DMS 273 (cell line): ENCODE data around the gene HIVEP3.
A peak's percentile ranks its signal among the peaks of the same experiment; 100 is the strongest.

Experiments used
- DNase-seq: peaks from one replicate; lab custom pipeline; 2025; ENCODE audit not compliant: unreplicated experiment; lab: John Stamatoyannopoulos, UW

The HIVEP3 gene

DNA sequence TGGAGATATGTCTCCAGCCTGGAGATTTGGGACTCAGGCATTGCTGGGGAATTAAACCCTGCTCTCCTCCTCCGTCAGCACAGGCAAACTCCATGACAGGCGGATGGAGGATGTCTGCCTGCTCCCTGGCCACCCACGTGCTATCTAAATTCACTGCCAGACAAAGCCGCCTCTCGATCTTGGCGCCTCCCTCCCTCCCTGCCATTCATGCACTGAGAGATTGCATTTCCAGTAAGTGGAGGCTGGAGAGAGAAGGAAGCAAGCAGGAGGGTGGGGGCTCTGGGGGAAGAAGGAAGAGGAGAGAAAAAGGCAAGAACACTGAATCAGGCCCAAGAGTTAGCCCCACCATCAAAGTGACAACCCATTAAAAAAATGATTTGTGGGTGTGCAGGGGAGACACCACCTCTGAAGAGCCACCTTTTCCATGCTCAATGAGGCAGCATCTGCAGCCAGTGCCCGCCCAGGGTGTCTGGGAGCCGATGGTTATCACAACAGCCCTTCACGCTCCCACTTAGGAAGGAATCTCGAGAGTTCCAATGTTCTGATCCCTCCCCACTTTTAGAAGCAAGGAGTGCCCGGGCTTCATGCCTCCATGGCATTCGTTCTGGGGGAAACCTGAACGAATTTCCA lies 183.0 kb downstream of the HIVEP3 start:
- DNase-seq = no peak

DNA sequence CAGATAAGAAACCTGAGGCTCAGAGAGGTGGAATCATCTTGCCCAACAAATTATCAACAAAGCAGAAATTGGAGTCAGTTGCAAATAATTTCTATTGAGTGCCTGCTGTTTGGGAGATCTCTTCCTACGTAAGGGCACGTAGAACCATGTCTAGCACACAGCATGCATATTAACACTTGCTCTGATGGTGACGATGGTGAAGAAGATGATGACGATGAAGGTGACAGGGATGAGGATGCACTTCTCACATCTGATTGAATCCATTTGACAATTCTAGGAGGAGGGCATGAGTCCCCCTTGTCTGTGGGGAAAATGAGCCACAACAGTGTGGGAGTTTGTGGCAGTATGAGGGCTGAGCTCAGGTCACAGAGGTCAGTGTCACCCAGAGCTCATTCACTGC lies 183.6 kb downstream of the HIVEP3 start:
- no peak for DNase-seq

DNA sequence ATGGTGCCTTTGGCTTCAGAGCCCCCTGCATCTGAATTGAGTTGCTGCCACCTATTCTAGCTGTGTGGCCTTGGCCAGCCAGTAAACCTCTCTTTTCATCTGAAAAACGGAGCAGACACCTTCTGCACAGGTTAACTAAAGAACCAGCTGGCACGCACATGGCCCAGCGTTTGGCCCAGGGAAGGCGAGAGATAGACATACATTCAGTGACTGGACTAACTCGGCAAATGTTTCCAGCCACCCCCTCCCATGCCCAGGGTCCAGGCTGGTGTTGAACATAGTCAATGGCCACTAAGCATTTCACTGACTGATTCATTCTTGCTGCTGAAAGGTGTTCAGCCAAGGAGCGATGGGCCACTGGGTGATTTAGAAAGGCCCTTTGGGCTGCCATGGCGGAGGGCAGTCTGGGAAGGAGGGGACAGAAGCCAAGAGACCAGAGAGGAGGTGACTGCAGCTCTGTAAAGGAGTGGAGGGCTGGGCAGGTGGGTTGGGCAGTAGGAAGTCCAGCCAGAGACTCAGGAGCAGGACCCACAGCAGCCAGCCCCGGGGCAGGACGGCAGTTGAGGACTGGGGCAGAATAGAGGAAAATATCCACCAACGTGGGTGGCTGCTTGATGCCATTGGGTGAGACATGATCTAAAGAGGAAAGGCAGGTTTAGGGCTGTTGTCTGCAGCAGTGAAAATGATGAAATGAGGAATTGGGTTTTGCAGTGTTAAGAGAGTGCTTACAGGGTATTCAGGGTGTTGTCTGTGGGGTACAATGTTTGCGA lies 184.3 kb downstream of the HIVEP3 start:
- no peak for DNase-seq

DNA sequence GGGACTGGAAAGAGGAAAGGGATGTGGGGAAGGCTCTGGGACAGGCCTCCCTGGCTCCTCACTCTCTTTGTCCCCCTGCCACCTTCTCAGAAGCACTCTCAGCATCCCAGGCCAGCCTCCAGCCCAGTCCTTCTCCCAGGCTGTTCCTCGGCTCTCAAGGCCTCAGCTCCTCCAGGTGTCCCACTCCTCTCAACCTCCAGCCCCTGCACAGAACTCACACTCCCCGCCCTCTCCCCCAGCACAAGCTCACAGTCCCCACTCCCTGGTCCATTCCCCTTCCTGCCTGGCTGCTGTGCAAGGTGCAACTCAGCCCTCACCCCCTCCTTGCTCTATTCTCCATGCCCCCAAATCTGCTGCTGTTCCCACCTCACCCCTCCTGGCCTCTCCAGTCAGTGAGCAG lies 185.0 kb downstream of the HIVEP3 start:
- no peak for DNase-seq

DNA sequence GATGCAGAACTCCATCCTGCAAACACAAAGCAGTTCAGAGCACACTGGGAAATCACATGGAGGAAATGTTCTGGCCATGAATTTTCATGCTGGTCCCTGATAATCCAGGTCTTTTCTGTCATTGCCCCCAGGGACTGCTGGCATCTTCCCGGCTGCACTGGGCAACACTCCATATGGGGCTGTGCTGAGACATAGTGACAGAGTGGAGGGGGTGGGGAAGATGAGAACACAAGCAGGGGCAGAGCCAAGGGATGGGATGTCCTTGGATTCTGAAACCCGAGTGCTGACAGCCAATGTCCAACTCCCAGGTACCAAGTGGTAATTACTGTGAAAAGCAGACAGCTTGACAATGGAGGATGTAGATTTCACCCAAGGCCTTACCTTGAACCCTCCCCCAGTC lies 185.7 kb downstream of the HIVEP3 start:
- no peak for DNase-seq

DNA sequence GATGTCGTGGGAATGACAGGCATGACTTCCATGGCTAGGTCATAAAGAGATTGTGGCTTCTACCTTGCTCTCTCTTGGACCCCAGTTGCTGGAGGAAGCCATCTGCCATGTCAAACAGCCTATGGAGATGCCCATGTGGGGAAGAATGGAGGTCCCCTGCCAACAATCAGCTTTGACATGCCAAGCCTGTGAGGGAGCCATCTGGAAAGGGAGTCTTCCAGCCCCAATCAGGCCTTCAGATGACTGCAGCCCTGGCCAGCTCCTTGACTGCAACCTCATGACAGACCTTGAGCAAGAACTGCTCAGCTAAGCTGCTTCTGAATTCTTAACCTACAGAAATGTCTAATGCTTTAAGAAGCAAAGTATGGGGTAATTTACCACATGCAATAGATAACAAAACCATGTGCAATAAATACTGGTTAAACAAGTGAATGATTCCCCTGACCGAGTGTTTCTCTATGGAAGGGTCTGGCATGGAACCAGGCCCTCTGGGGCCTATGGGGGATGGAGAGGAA lies 187.1 kb downstream of the HIVEP3 start:
- DNase-seq = peak; percentile 43

DNA sequence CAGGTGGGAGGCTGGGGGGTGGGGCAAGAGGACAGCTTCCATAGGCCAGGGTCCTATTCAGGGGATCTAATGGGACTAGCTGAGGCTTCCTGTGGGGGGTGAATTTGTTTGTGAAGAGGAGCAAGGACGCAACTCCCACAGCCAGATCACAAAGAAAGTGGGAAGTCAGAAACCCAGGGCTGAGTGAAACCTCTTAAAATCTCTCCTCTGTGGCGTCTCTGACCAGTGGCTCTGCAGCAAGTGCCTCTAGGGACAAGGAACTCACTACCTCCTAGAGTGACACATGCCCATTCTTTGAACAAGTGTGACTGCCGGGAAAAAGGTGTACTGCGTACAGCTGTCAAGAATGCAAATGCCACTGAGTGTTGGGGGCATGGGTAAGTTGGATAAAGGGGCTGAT lies 187.9 kb downstream of the HIVEP3 start:
- DNase-seq = no peak

DNA sequence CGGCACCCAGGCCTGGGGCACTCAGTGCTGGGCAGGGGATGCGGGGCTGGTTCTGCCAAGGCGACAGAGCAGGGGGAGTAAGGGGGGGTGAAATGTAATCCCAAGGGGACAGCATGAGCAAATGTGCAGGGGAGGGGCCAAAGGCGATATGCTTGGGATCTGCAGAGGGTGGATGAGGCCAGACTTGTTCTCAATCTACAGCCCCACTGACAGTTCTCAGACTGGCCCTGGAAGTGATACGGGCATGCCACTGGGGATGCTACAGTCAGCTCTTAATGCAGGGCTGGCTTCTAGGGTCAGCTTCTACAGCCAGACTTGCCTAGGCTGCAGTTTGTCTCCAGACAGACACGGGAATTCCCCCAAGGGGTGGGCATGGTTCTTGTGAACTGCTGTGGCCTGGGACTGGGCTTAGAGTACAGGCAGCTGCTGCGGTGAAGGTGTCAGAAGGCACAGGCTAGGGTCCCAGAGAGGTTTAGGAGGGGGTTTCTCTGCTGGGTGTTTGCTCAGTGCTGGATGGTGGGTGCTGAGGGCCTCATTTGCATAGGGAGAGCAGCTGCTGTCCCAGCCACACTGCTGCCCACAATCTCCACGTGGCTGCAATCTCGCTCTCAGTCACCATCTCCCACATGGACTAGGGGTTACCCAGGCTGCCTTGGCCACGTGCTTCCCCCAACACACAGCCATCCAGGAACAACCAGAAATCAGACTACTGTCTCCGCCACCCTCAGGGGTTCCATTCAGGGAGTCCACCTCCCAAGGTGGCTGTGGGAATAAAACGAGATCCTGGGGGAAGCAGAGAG lies 190.1 kb downstream of the HIVEP3 start:
- peak; percentile 48 for DNase-seq

DNA sequence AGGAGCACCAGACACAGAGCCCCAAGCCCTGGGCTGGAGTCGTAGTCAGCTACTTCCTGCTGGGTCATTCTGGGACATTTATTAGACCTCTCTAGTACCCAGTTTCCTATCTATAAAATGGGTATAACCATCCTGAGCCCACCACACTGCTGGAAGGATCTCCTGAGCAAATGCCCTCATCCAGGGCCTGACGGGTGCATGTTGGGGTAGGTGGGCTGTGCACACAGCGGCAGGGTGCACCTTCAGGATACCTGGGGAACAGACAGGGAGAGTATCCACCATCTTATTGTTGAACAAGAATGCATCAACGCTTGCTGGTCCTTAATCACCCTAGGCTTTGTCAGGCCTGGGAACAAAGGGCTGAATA lies 191.0 kb downstream of the HIVEP3 start:
- no peak for DNase-seq

DNA sequence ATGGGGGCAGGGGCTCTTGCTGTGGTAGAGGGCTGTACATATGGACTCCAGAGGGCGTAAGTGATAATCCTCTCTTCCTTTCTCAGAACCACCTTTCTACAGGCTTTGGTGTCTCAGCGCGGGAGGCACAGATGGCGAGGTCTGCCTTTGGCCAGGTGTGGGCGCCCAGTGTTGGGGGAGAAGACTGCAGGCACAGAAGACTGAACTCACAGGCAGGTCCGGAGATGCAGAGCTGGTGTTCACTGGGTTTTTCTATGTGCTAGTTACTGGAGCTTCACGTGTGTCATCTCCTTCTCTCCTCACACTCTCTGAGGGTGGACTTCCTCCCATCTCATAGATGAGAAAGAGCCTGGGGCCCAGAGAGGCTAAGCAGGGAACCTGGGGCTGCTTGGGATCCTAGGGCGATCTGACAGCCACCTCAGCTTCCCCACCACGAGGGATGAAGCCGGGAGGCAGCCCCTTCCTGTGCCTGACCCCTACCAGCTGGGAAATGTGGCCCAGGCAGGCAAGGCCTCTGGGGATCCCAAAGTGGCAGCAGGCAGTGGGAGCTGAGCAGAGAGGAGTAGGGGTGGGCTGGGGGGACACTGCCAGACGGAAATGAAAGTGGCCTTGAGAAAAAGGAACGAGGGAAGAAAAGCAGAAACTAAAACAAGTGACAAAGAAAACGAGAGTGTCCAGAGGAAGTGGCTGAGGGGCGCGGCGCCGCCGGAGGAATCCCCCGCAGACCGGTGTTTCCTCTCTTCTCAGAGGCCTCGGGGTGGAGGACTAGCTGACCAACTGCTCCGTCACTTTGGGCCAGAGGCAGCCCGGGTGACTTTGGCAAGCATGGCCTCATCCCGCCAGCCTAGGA lies 191.6 kb downstream of the HIVEP3 start:
- DNase-seq = peak; percentile 90

DNA sequence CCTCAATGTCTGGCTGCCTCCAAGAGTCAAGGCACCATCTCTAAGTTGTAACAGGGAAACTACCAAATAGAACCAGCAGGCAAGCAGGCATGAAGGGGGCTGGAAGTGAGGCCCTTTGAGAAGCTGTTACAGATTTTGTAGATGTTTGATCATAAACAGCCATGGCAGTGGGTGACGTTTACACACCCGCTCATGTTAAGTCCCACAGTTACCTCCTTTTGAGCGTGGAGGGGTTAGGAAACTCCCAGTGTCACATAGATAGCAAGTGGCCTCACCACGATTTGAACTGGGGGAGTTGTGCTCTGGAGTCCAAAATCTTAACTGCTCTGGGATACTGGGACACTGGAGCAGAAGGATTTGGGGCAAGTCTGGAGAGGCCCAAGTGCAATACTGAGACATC lies 192.4 kb downstream of the HIVEP3 start:
- no peak for DNase-seq

DNA sequence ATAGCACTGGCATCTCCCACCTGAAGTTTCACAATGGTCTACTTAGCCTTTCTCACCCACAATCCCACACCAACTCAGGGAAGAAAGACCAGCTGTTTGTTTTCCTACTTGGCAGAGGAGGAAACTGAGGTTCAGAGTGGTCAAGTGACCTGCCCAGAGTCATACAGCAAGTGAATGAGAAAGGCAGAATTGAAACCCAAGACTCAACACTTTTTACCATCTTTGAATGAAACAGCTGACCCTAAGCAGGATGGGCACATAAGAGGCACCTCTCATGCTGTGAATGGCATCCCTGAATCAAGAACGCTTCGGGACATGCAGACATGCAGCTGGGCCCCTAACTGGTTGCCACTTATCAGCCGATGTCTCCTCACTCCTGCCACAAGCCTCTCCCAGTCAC lies 193.8 kb downstream of the HIVEP3 start:
- no peak for DNase-seq

DNA sequence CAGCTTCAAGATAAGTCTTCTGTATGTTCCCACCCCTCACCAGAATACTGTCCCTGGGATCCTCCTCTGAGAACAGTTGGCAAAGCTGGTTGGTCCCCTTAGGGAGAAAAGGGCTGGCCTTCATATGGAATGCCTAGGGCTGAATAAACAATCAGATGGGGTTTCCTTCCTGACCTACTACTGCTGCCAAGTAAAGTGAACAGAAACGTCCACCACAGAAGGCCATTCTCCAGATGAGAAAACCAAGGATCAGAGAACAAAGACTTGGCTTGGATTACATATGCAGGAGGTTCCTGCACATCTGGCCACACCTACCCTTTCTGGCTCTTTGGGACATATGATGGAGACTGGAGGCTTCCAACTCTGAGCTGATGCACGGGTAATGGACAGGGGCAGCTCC lies 194.5 kb downstream of the HIVEP3 start:
- DNase-seq = no peak

DNA sequence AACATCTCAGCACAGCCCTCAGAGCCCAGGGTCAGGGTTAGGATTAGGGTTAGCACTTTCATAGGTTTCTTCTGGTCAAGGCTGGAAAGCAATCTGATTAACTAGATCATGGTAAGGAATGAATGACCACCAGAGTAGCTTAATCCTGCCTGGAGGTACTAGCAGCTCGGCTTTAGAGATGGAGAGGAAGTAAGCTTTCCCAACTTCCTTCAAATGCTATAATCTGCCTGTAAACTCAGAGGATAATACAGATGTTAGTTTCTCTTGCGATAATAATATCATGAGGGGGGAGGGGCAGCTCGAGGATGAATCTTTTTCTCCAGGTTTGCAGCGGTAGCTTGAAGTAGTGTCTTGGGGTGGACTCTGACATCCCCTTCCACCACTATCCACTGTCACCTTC lies 194.9 kb downstream of the HIVEP3 start:
- DNase-seq = no peak

DNA sequence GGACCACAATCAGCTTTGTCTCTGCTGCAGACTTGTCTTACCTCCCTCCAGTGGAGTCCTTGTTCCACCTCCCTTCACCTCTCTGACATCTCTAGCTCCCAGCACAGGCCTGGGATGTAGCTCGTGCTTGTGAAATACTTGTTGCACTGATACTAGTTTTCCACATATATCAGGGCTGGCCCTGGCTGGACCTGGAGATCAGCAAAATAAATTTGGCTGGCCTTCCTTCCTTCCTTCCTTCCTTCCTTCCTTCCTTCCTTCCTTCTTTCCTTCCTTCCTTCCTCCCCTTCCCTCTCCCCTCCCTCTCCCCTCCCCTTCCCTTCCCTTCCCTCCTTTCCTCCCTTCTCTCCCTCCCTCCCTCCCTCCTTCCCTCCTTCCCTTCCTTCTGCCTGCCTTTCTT lies 196.5 kb downstream of the HIVEP3 start:
- DNase-seq = no peak

DNA sequence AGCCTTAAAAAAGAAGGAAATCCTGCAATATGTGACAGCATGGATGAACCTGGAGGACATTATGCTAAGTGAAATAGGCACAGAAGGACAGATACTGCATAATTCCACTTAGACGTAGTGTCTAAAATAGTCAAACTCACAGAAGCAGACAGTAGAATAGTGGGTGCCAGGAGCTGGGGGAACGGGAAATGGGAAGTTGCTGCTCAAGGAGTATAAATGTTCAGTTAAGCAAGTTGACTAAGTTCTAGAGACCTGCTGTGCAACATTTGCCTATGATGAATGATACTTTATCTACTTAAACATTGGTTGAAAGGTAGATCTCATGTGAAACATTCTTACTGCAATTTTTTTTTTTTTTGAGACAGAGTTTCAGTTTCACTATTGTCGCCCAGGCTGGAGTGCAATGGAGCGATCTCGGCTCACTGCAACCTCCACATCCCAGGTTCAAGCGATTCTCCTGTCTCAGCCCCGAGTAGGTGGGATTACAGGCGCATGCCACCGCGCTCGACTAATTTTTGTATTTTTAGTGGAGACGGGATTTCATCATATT lies 197.8 kb downstream of the HIVEP3 start:
- no peak for DNase-seq

DNA sequence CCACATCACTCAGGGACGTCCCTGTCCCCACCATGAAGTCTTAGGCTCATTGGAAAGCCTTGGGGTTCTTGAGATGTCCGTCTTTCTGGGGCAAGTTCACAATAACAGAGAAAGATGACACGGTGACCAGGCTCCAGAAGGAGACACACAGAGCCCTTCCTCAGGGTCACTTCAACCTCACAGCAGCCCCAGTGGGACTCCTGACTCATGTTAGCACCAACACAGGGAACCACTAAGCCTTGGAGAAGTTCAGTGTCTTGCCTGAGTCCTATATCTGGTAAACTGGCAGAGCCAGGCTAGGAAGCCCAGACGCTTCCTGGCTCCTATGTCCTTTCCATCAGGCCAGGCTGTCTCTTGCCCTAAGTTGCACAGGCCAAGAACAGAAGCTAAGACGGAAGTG lies 199.1 kb downstream of the HIVEP3 start:
- no peak for DNase-seq

DNA sequence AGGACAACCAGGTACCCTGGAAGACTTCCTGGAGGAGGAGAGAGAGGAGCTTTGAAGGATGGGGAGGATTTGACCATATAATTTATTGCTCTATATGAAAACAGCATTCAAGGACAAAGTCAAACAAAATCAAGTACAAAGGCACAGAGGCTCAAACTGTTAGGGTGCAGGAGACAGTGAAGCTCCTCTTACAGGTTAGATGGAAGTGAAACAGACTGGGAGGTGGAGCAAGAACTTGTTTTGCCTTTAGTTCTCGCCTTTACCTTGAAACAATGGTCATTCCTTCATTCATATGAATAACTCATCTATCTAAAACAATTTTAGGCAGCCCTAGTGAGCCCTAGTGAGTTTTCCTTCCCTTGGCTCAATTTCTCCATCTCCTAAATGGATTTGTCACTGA lies 199.6 kb downstream of the HIVEP3 start:
- no peak for DNase-seq

DNA sequence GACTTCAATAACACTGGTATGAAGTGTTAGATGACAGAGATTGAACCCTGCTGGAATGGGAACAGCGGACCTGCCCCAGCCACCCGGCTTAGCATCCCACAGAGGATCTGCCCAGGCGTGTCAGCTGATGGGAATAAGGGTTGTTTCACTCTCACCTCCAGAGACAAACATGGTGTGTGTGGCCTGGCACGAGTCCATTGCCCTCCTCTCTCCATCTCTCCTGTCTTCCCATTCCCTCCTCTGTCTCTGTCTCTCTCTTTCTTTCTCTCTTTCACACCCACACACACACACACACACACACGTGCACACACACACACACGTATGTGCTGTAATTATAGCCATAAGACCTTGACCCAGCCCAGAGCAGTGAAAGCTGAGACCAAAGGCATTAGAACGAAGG lies 200.2 kb downstream of the HIVEP3 start:
- DNase-seq = no peak

DNA sequence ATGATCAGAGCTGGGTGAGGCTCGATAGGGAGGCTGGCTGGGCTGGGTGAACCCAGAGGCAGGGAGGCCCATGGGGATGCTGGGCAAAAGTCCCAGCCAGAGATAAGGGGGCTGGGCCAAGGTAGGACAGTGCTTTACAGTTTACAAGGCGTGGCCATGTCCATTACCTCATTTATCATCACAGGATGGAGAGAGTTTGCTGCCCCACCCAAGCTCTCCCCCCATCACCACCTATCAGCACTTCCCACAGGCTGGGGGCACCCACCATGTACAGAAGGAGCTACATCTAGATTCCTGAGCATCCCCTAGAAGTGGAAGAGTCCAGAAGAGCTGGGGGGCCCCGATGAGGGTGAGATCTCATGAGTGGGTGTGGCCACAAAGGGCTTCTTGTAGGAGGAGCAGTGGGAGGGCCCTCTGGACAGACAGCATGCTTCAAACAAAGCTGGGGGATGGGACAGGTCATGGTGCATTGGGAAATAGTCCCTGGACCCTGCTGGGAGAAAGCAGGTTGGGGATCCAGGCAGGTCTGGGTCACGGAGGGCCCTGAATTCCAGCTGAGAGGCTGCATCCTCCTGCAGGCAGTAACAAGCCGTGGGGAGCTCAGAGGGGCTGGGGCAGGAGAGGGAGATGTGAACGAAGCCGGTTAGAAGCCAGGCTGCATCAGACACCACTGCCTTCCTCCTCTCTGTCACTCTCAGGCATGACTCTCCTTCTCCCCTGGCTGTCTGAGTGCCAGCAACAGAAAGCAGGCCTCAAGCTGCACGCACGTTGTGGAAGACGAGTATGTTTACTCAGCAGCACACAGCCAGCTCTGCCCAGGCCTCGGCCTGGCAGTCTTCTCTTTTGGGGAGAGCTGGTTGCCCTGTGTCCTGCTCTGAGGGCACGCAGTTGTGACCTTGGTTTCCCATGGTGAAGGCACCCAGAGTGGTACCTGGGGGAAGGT lies 202.3 kb downstream of the HIVEP3 start:
- DNase-seq = peak; percentile 21
